Karpas-422 (cell line): Measurements from ENCODE around the gene CRYBG1. TPM values are rescaled to one million over a fixed set of nuclear protein-coding genes. Genes with fewer than 3 reads are reported as not detected.
"Not testable (repeated sequence)": the region's sequence is repeated elsewhere in the genome, so short reads cannot be mapped to it uniquely, and the experiment has no call there.

Experiments used
- DNase-seq: peaks from one replicate; pipeline ENCODE4 v3.0.0-alpha.2; 2015
- H2AFZ ChIP-seq: fragments of 200-600 bp; sonication (generic); 2 replicates; pipeline ENCODE4 v1.6.1; 2014; ENCODE audit warnings: antibody characterized with exemption, low read length, mixed read lengths
- H3K27ac ChIP-seq: fragments of 200-600 bp; sonication (generic); 2 replicates; pipeline ENCODE4 v1.5.1; 2014; ENCODE audit warnings: mild to moderate bottlenecking, low read length, moderate library complexity
- H3K27me3 ChIP-seq: fragments of 200-600 bp; sonication (generic); 2 replicates; pipeline ENCODE4 v1.6.1; 2014; ENCODE audit warnings: low read length, mixed read lengths
- H3K36me3 ChIP-seq: fragments of 200-600 bp; sonication (generic); 2 replicates; pipeline ENCODE4 v1.6.1; 2014; ENCODE audit warnings: low read length, mixed read lengths; ENCODE audit not compliant: insufficient read depth
- H3K4me1 ChIP-seq: fragments of 200-600 bp; sonication (generic); 2 replicates; pipeline ENCODE4 v1.6.1; 2014; ENCODE audit warnings: mild to moderate bottlenecking, low read length, mixed read lengths
- H3K4me2 ChIP-seq: fragments of 200-600 bp; sonication (generic); 2 replicates; pipeline ENCODE4 v1.6.1; 2014; ENCODE audit warnings: low read length, low read depth, mild to moderate bottlenecking; ENCODE audit not compliant: poor library complexity, severe bottlenecking
- H3K4me3 ChIP-seq: fragments of 200-600 bp; sonication (generic); 2 replicates; pipeline ENCODE4 v1.5.1; 2014; ENCODE audit warnings: mild to moderate bottlenecking, antibody characterized with exemption, low read length, mixed read lengths
- H3K79me2 ChIP-seq: fragments of 200-600 bp; sonication (generic); 2 replicates; pipeline ENCODE4 v1.6.1; 2014; ENCODE audit warnings: mild to moderate bottlenecking, low read length, mixed read lengths
- H3K9ac ChIP-seq: fragments of 200-600 bp; sonication (generic); 2 replicates; pipeline ENCODE4 v1.6.0; 2014; ENCODE audit warnings: low read length
- H3K9me2 ChIP-seq: fragments of 200-600 bp; sonication (generic), shearing (Covaris generic); replicated peaks from 2 replicates; pipeline ENCODE4 v1.6.0; 2014; ENCODE audit warnings: mild to moderate bottlenecking, low read length, moderate library complexity; ENCODE audit not compliant: insufficient read depth
- H3K9me3 ChIP-seq: fragments of 300-700, 200-600 bp; sonication (generic); 2 replicates; pipeline ENCODE4 v1.6.1; 2014; ENCODE audit warnings: low read length, mixed read lengths
- H4K20me1 ChIP-seq: fragments of 200-600 bp; sonication (generic); 2 replicates; pipeline ENCODE4 v1.6.1; 2014; ENCODE audit warnings: mild to moderate bottlenecking, antibody characterized with exemption, low read length, low read depth; ENCODE audit not compliant: insufficient read depth
- total RNA-seq: library from RNA; depleted of rRNA; stranded (reverse); fragments of >200 nt; shearing (Covaris generic); gene quantifications from 2 replicates; pipeline ENCODE4 v1.2.3, GENCODE V29; 2014; ENCODE audit warnings: low replicate concordance

Gene CRYBG1
- total RNA-seq, 1 experiment from 2014 or later = 39.3 TPM

- H3K4me1 ChIP-seq = peaks cover 12% of the 10 kb centered on the region
- no peak overlapping the region for H3K4me2 ChIP-seq
- H4K20me1 ChIP-seq = no peaks in the 10 kb centered on the region
- H3K27ac ChIP-seq = no peak overlapping the region
- no peaks in the 10 kb centered on the region for H3K9me2 ChIP-seq
- peaks cover 26% of the 10 kb centered on the region; the same call in 1 of the 2 replicates for H3K79me2 ChIP-seq
- H3K36me3 ChIP-seq = peaks cover 78% of the 10 kb centered on the region
- H3K4me3 ChIP-seq = no peak overlapping the region
- H3K9me3 ChIP-seq = no peaks in the 10 kb centered on the region
- H3K9ac ChIP-seq = no peak overlapping the region
- H3K27me3 ChIP-seq = no peaks in the 10 kb centered on the region
- no peak for DNase-seq
- H2AFZ ChIP-seq = no peak overlapping the region
Measured at GRCh38 chr6:106551155-106551554, 190.6 kb downstream of the CRYBG1 start.

GRCh38 chr6:106553440-106553839 is 192.9 kb downstream of the CRYBG1 start:
- Histone ChIP-seq H3K4me2 (no peak overlapping the region), H3K9me2 (no peaks in the 10 kb centered on the region), H3K79me2 (peaks cover 11% of the 10 kb centered on the region; the same call in 1 of the 2 replicates), H3K4me1 (no peaks in the 10 kb centered on the region), H3K36me3 (peaks cover 76% of the 10 kb centered on the region), H3K27ac (no peak overlapping the region), H3K9me3 (no peaks in the 10 kb centered on the region), H2AFZ (no peak overlapping the region), H3K27me3 (no peaks in the 10 kb centered on the region), H3K4me3 (no peak overlapping the region), H3K9ac (no peak overlapping the region), H4K20me1 (no peaks in the 10 kb centered on the region)
- no peak for DNase-seq

- H3K36me3 ChIP-seq = peaks cover 76% of the 10 kb centered on the region
- no peak overlapping the region for H3K27ac ChIP-seq
Measured at GRCh38 chr6:106555767-106556166, 195.2 kb downstream of the CRYBG1 start.

GRCh38 chr6:106556368-106556960 is 195.9 kb downstream of the CRYBG1 start:
- Histone ChIP-seq H4K20me1 (no peaks in the 10 kb centered on the region), H3K4me1 (no peaks in the 10 kb centered on the region), H3K27me3 (no peaks in the 10 kb centered on the region), H2AFZ (no peak overlapping the region), H3K4me2 (no peak overlapping the region), H3K27ac (0 out of 2 replicates have a peak overlapping the region, but pooled peaks have one; percentile 18), H3K4me3 (no peak overlapping the region), H3K9me2 (no peaks in the 10 kb centered on the region), H3K9me3 (no peaks in the 10 kb centered on the region), H3K79me2 (peaks cover under 1% of the 10 kb centered on the region; the same call in 1 of the 2 replicates), H3K36me3 (peaks cover 76% of the 10 kb centered on the region), H3K9ac (no peak overlapping the region)
- DNase-seq = peak; percentile 69

More at GRCh38 chr6:106555767-106556166, 195.2 kb downstream of the CRYBG1 start:
- no peak for DNase-seq
- Histone ChIP-seq H3K79me2 (peaks cover 8% of the 10 kb centered on the region; the same call in 1 of the 2 replicates), H4K20me1 (no peaks in the 10 kb centered on the region), H2AFZ (no peak overlapping the region), H3K4me1 (no peaks in the 10 kb centered on the region), H3K9me3 (no peaks in the 10 kb centered on the region), H3K4me3 (no peak overlapping the region), H3K9me2 (no peaks in the 10 kb centered on the region), H3K9ac (no peak overlapping the region), H3K27me3 (no peaks in the 10 kb centered on the region), H3K4me2 (no peak overlapping the region)

- Histone ChIP-seq H3K9ac (no peak overlapping the region), H3K4me1 (0 out of 2 replicates have a peak, but pooled peaks cover under 1% of the 10 kb centered on the region), H3K9me3 (no peaks in the 10 kb centered on the region), H3K36me3 (peaks cover 76% of the 10 kb centered on the region), H3K4me3 (no peak overlapping the region), H3K9me2 (no peaks in the 10 kb centered on the region), H3K79me2 (no peaks in the 10 kb centered on the region), H3K27me3 (no peaks in the 10 kb centered on the region), H2AFZ (no peak overlapping the region), H3K4me2 (no peak overlapping the region), H3K27ac (no peak overlapping the region), H4K20me1 (no peaks in the 10 kb centered on the region)
- no peak for DNase-seq
Measured at GRCh38 chr6:106557837-106558236, 197.3 kb downstream of the CRYBG1 start.

GRCh38 chr6:106558364-106558763 is 197.8 kb downstream of the CRYBG1 start:
- H3K36me3 ChIP-seq = peaks cover 76% of the 10 kb centered on the region

GRCh38 chr6:106559659-106560058 is 199.1 kb downstream of the CRYBG1 start:
- not testable (repeated sequence) for H3K4me2 ChIP-seq, H3K9ac ChIP-seq, H2AFZ ChIP-seq, H3K27me3 ChIP-seq, H4K20me1 ChIP-seq, H3K9me3 ChIP-seq, H3K9me2 ChIP-seq, H3K27ac ChIP-seq, H3K79me2 ChIP-seq, DNase-seq, H3K4me3 ChIP-seq
- Histone ChIP-seq H3K4me1 (peaks cover 18% of the 10 kb centered on the region), H3K36me3 (peaks cover 75% of the 10 kb centered on the region)

More at GRCh38 chr6:106558364-106558763, 197.8 kb downstream of the CRYBG1 start:
- H3K4me1 ChIP-seq = peaks cover 6% of the 10 kb centered on the region
- no peaks in the 10 kb centered on the region for H3K9me2 ChIP-seq
- H2AFZ ChIP-seq = no peak overlapping the region
- H3K4me2 ChIP-seq = no peak overlapping the region
- H3K4me3 ChIP-seq = no peak overlapping the region
- H3K27me3 ChIP-seq = no peaks in the 10 kb centered on the region
- H3K9me3 ChIP-seq = no peaks in the 10 kb centered on the region
- no peak overlapping the region for H3K27ac ChIP-seq
- no peak overlapping the region for H3K9ac ChIP-seq
- no peak for DNase-seq
- no peaks in the 10 kb centered on the region for H3K79me2 ChIP-seq
- no peaks in the 10 kb centered on the region for H4K20me1 ChIP-seq

- Histone ChIP-seq H3K27ac (peak overlapping the region; percentile 15; the same call in 1 of the 2 replicates), H3K4me2 (no peak overlapping the region), H3K9me2 (no peaks in the 10 kb centered on the region), H3K9me3 (no peaks in the 10 kb centered on the region), H4K20me1 (no peaks in the 10 kb centered on the region), H3K79me2 (no peaks in the 10 kb centered on the region), H3K9ac (no peak overlapping the region), H3K36me3 (peaks cover 75% of the 10 kb centered on the region), H3K27me3 (no peaks in the 10 kb centered on the region), H3K4me1 (peaks cover 18% of the 10 kb centered on the region), H2AFZ (no peak overlapping the region), H3K4me3 (no peak overlapping the region)
- DNase-seq = no peak
Measured at GRCh38 chr6:106560996-106561685, 200.6 kb downstream of the CRYBG1 start.
